HG03439 (cell line): Measurements from ENCODE around the gene MTHFD1L.
"Not testable (repeated sequence)": the region's sequence is repeated elsewhere in the genome, so short reads cannot be mapped to it uniquely, and the experiment has no call there.

ENCODE experiments used
- ATAC-seq: cut with Tn5 transposase; IDR thresholded peaks from one replicate; pipeline ENCODE4 v1.9.1; 2021; ENCODE audit warnings: mild to moderate bottlenecking, moderate library complexity; ENCODE audit not compliant: unreplicated experiment

MTHFD1L gene

GRCh38 chr6:151063352-151063751 lies 197.8 kb downstream of the MTHFD1L start:
- ATAC-seq = no peak

- ATAC-seq = no peak
These were observed 198.5 kb downstream of the MTHFD1L start for GRCh38 chr6:151063842-151064647.

- no peak for ATAC-seq
These were observed 199.7 kb downstream of the MTHFD1L start for GRCh38 chr6:151065027-151065815.

GRCh38 chr6:151067684-151068596 lies 202.4 kb downstream of the MTHFD1L start:
- ATAC-seq = no peak

GRCh38 chr6:151068761-151069312 lies 203.3 kb downstream of the MTHFD1L start:
- ATAC-seq = no peak

GRCh38 chr6:151069641-151070040 lies 204.1 kb downstream of the MTHFD1L start:
- no peak for ATAC-seq

GRCh38 chr6:151070631-151071051 lies 205.1 kb downstream of the MTHFD1L start:
- ATAC-seq = no peak

- ATAC-seq = no peak
These were observed 205.8 kb downstream of the MTHFD1L start for GRCh38 chr6:151071295-151071694.

- no peak for ATAC-seq
These were observed 207.6 kb downstream of the MTHFD1L start for GRCh38 chr6:151073146-151073545.

- no peak for ATAC-seq
These were observed 208.2 kb downstream of the MTHFD1L start for GRCh38 chr6:151073701-151074100.

- no peak for ATAC-seq
These were observed 209.5 kb downstream of the MTHFD1L start for GRCh38 chr6:151075005-151075404.

- ATAC-seq = no peak
These were observed 210.0 kb downstream of the MTHFD1L start for GRCh38 chr6:151075527-151075926.

- no peak for ATAC-seq
These were observed 210.5 kb downstream of the MTHFD1L start for GRCh38 chr6:151075930-151076555.

GRCh38 chr6:151078655-151079054 lies 213.2 kb downstream of the MTHFD1L start:
- no peak for ATAC-seq

GRCh38 chr6:151081656-151082055 lies 216.2 kb downstream of the MTHFD1L start:
- no peak for ATAC-seq

GRCh38 chr6:151082079-151082478 lies 216.6 kb downstream of the MTHFD1L start:
- ATAC-seq = no peak

GRCh38 chr6:151084275-151084674 lies 218.8 kb downstream of the MTHFD1L start:
- ATAC-seq = no peak

GRCh38 chr6:151087055-151087454 lies 221.6 kb downstream of the MTHFD1L start:
- not testable (repeated sequence) for ATAC-seq

- no peak for ATAC-seq
These were observed 222.5 kb downstream of the MTHFD1L start for GRCh38 chr6:151087861-151088598.

GRCh38 chr6:151088599-151088935 lies 223.1 kb downstream of the MTHFD1L start:
- no peak for ATAC-seq
